ENCODE results near the gene CCDC93.

CCDC93 gene

GRCh38 chr2:117879003-117879402, 134.9 kb downstream of the CCDC93 start:
- no peak for DNase-seq

GRCh38 chr2:117875786-117876185, 138.1 kb downstream of the CCDC93 start:
- DNase-seq, result no peak
